VCaP (cell line): ENCODE results near the gene GMPPB.

Experiments
- H3K27ac ChIP-seq: fragments of 450-650 bp; 2 replicates; pipeline ENCODE4 v1.5.1; 2017
- CTCF ChIP-seq: fragments of 450-650 bp; conservative IDR thresholded peaks from 2 replicates; pipeline ENCODE4 v1.5.1; 2017; ENCODE audit warnings: mild to moderate bottlenecking, moderate library complexity

GMPPB gene

GRCh38 chr3:49680493-49681231 lies 43.1 kb downstream of the GMPPB start:
- no peak for TF ChIP-seq CTCF
- no peak overlapping the region for H3K27ac ChIP-seq

- no peak for TF ChIP-seq CTCF
- H3K27ac ChIP-seq = peak overlapping the region; percentile 97; the same call in 1 of the 2 replicates
Observed at GRCh38 chr3:49675912-49676311, 47.8 kb downstream of the GMPPB start.

GRCh38 chr3:49674497-49674983 lies 49.2 kb downstream of the GMPPB start:
- peak overlapping the region; percentile 97 for H3K27ac ChIP-seq
- no peak for TF ChIP-seq CTCF

GRCh38 chr3:49673715-49674496 lies 49.8 kb downstream of the GMPPB start, which contains the start of gene APEH:
APEH (plus strand) TSS chr3:49674351; CDS start chr3:49674402, 51 bp downstream.
- H3K27ac ChIP-seq = peak within 1 kb of the TSS; percentile 97

GRCh38 chr3:49673121-49673714 lies 50.5 kb downstream of the GMPPB start:
- peak overlapping the region; percentile 97 for H3K27ac ChIP-seq
- TF ChIP-seq CTCF = no peak

More at GRCh38 chr3:49673715-49674496, 49.8 kb downstream of the GMPPB start, which contains the start of gene APEH:
- no peak for TF ChIP-seq CTCF

- peak; percentile 93 for TF ChIP-seq CTCF
- H3K27ac ChIP-seq = peak overlapping the region; percentile 97
Observed at GRCh38 chr3:49671291-49672288, 52.2 kb downstream of the GMPPB start.
